Smooth muscle cell (in vitro differentiated cells): ENCODE measurements around the gene ARHGEF10L. TPM values are rescaled to one million over a fixed set of nuclear protein-coding genes. Genes with fewer than 3 reads are reported as not detected.
"Not testable (repeated sequence)": the region's sequence is repeated elsewhere in the genome, so short reads cannot be mapped to it uniquely, and the experiment has no call there.

ENCODE experiments used
- DNase-seq: peaks from one replicate; lab custom pipeline; 2025; ENCODE audit not compliant: unreplicated experiment; lab: John Stamatoyannopoulos, UW
- H2AFZ ChIP-seq: fragments of 200-600 bp; sonication (generic); 2 replicates; pipeline ENCODE4 v1.6.0; 2016; ENCODE audit warnings: antibody characterized with exemption, low read depth, mild to moderate bottlenecking
- H3F3A ChIP-seq: fragments of 200-600 bp; sonication (generic); 2 replicates; pipeline ENCODE4 v1.6.0; 2017; ENCODE audit warnings: antibody characterized with exemption, low read depth
- H3K27ac ChIP-seq: fragments of 200-600 bp; sonication (generic); 2 replicates; pipeline ENCODE4 v1.5.1; 2016; ENCODE audit warnings: low read depth, mild to moderate bottlenecking
- H3K27me3 ChIP-seq: fragments of 200-600 bp; sonication (generic); 2 replicates; pipeline ENCODE4 v1.6.1; 2016; ENCODE audit warnings: low read depth, mild to moderate bottlenecking
- H3K36me3 ChIP-seq: fragments of 200-600 bp; sonication (generic); 2 replicates; pipeline ENCODE4 v1.5.1; 2016; ENCODE audit warnings: low read depth
- H3K4me1 ChIP-seq: fragments of 200-600 bp; sonication (generic); 2 replicates; pipeline ENCODE4 v1.5.1; 2016; ENCODE audit warnings: low read depth
- H3K4me2 ChIP-seq: fragments of 200-600 bp; sonication (generic); 2 replicates; pipeline ENCODE4 v1.6.0; 2016; ENCODE audit warnings: mild to moderate bottlenecking
- H3K4me3 ChIP-seq: fragments of 200-600 bp; sonication (generic); 2 replicates; pipeline ENCODE4 v1.5.1; 2016; ENCODE audit warnings: mild to moderate bottlenecking
- H3K79me2 ChIP-seq: fragments of 200-600 bp; sonication (generic); 2 replicates; pipeline ENCODE4 v1.6.0; 2016; ENCODE audit warnings: low read depth, mild to moderate bottlenecking
- H3K9ac ChIP-seq: fragments of 200-600 bp; sonication (generic); 2 replicates; pipeline ENCODE4 v1.6.0; 2016; ENCODE audit warnings: low read depth
- H3K9me3 ChIP-seq: fragments of 200-600 bp; sonication (generic); replicated peaks from 2 replicates; pipeline ENCODE4 v1.5.1; 2016; ENCODE audit warnings: low read depth
- H4K20me1 ChIP-seq: fragments of 200-600 bp; sonication (generic); 2 replicates; pipeline ENCODE4 v1.6.0; 2016; ENCODE audit warnings: low read depth
- WGBS: methylation state at CpG from one replicate; pipeline ENCODE4 v1.1.7; 2016; ENCODE audit warnings: low lambda C conversion rate; 5-methylcytosine and 5-hydroxymethylcytosine counted together
- polyA plus RNA-seq: library from polyadenylated mRNA; unstranded; fragments of >200 nt; fragmentation: Nextera tagmentation; extraction: Ambion mirVana; gene quantifications from 2 replicates; pipeline ENCODE4 v1.2.1, GENCODE V29; 2016
- total RNA-seq: library from RNA; depleted of rRNA; stranded (reverse); fragments of >200 nt; gene quantifications from 2 replicates; pipeline ENCODE4 v1.2.3, GENCODE V29; 2014
- TF ChIP-seq, protein P1 (sequence below): fragments of 200-600 bp; sonication (generic); IDR thresholded peaks from 2 replicates; pipeline ENCODE4 v1.5.1; 2017; ENCODE audit warnings: borderline replicate concordance, mild to moderate bottlenecking, antibody characterized with exemption; ENCODE audit not compliant: insufficient read depth, poor library complexity, severe bottlenecking

The ARHGEF10L gene
- total and polyA plus RNA-seq, 2 experiments from 2014 or later = 6.6 to 13.7 TPM

DNA sequence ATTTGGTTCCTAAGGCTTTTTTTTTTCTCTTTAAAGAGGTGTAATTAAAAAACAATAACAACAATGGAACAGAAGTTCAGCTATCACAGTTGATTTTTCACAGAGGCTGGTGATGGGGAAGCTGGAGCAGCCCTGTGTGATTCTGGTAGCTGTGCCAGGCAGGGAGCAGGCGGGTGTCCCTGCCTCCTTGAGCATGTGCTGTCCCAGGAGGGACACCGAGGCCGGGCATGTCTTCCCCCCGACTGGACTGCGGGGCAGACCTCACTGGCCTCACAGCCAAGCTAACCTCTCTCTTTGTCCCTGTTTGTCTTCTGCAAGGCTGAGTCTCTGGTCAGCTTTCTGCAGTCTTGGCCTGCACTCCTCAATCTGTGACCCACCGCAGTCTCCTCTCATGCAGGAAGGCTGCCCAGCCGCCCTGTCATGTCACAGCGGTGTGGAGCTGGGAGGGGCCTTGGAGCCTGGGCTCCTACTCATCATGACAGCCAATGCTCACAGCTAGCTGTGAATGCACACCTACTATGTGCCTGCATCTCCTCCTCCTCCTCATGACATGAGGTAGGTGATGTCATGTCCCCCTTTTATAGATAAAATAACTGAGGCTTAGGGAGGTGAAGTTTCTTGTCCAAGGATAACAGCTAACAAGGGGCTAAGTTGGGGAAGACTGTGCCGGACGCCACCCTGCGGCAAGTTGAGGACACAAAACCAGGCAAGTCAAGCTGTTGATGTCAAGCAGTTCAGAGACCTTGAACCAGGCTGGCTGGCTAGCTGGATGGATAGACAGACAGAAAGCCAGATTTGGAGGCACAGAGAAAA is 205.4 kb downstream of the ARHGEF10L start:
- Histone ChIP-seq H3K4me3 (no peak overlapping the region), H2AFZ (no peak overlapping the region), H3F3A (no peaks in the 10 kb centered on the region), H3K4me2 (no peak overlapping the region), H3K9me3 (no peaks in the 10 kb centered on the region), H3K9ac (no peak overlapping the region), H3K79me2 (no peaks in the 10 kb centered on the region), H4K20me1 (no peaks in the 10 kb centered on the region), H3K4me1 (no peaks in the 10 kb centered on the region), H3K36me3 (no peaks in the 10 kb centered on the region), H3K27me3 (peaks cover 26% of the 10 kb centered on the region), H3K27ac (no peak overlapping the region)
- DNase-seq = no peak
- 91% methylated on average over 11 of the region's 11 CpGs for WGBS
- TF ChIP-seq, protein P1, sequence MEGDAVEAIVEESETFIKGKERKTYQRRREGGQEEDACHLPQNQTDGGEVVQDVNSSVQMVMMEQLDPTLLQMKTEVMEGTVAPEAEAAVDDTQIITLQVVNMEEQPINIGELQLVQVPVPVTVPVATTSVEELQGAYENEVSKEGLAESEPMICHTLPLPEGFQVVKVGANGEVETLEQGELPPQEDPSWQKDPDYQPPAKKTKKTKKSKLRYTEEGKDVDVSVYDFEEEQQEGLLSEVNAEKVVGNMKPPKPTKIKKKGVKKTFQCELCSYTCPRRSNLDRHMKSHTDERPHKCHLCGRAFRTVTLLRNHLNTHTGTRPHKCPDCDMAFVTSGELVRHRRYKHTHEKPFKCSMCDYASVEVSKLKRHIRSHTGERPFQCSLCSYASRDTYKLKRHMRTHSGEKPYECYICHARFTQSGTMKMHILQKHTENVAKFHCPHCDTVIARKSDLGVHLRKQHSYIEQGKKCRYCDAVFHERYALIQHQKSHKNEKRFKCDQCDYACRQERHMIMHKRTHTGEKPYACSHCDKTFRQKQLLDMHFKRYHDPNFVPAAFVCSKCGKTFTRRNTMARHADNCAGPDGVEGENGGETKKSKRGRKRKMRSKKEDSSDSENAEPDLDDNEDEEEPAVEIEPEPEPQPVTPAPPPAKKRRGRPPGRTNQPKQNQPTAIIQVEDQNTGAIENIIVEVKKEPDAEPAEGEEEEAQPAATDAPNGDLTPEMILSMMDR = no peak

DNA sequence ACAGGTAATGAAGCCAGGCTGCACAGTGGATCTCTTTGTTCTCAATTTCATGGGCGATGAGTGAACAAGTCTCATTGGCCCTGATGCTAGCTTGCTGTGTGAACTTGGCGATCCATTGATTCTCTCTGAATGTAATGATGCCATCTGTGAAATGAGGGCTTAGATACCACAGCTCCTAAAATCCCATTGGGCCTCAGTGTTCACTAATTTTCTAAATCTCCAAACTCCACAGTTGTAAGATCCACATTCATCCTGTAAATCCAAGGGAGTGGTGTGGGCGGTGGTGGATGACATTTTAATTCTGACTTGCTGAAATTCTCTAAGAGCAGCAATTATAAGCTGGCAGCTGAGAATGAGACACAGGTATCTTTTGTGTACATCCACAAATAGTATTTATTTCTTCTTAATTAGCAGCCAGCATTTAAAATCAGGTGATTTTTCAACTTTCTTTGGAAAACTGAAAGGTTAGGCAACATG is 206.0 kb downstream of the ARHGEF10L start:
- Histone ChIP-seq H3K27ac (no peak overlapping the region), H4K20me1 (no peaks in the 10 kb centered on the region), H3K27me3 (peaks cover 22% of the 10 kb centered on the region), H3K4me3 (no peak overlapping the region), H3K9me3 (no peaks in the 10 kb centered on the region), H3K79me2 (no peaks in the 10 kb centered on the region), H3K36me3 (no peaks in the 10 kb centered on the region), H3K4me1 (no peaks in the 10 kb centered on the region), H2AFZ (no peak overlapping the region), H3K9ac (no peak overlapping the region), H3F3A (no peaks in the 10 kb centered on the region), H3K4me2 (no peak overlapping the region)
- TF ChIP-seq, protein P1 = no peak
- no peak for DNase-seq
- 89% methylated on average over 3 of the region's 3 CpGs for WGBS

DNA sequence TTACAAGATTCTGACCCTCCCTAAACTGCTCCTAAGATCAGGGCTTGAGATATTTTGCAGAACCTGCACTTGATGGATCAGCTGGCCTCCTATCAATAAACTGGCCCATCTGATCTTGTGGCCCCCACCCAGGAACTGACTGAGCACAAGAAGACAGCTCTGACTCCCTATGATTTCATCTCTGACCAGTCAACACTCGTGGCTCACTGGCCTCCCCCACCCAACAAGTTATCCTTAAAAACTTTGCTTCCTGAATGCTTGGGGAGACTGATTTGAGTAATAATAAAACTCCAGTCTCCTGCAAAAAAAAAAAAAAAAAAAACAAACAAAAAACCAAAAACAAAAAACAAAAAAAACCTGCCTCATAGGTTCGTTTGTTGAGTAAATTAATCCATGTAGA is 206.8 kb downstream of the ARHGEF10L start:
- not testable (repeated sequence) for DNase-seq, H3K4me3 ChIP-seq
- WGBS = 69% methylated on average over 2 of the region's 2 CpGs

DNA sequence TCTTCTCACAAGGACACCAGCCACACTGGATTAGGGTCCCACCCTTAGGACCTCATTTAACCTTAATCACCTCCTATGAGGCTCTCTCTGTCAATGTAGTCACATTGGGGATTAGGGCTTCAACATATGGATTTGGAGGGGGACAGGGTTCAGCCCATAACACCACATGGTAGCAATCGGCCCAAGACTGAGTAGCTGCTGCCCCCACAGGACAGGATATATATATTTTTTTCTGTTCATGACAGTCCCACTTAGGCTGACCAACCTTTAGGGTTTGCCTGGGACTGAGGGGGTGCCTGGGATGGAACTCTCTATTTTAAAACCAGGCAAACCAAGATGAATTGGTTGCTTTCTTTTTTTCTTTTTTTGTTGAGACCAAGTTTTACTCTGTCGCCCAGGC is 207.4 kb downstream of the ARHGEF10L start:
- Histone ChIP-seq H3K4me1 (no peaks in the 10 kb centered on the region), H3K27me3 (peaks cover 8% of the 10 kb centered on the region), H4K20me1 (no peaks in the 10 kb centered on the region), H3K4me3 (no peak overlapping the region), H3K79me2 (no peaks in the 10 kb centered on the region), H3K9ac (no peak overlapping the region), H3K9me3 (no peaks in the 10 kb centered on the region), H3K36me3 (no peaks in the 10 kb centered on the region), H3K27ac (no peak overlapping the region), H2AFZ (no peak overlapping the region), H3F3A (no peaks in the 10 kb centered on the region), H3K4me2 (no peak overlapping the region)
- DNase-seq = no peak
- TF ChIP-seq, protein P1 = no peak
- 81% methylated on average over 2 of the region's 2 CpGs for WGBS

More for the DNA sequence above, 206.8 kb downstream of the ARHGEF10L start:
- H3K9ac ChIP-seq, H3K4me1 ChIP-seq, H3K79me2 ChIP-seq, H3F3A ChIP-seq, H2AFZ ChIP-seq, H3K9me3 ChIP-seq, H3K4me2 ChIP-seq, H3K36me3 ChIP-seq, H4K20me1 ChIP-seq, H3K27ac ChIP-seq: not testable (repeated sequence)
- H3K27me3 ChIP-seq = peaks cover 15% of the 10 kb centered on the region

Other genes with a start within 250 kb of the ARHGEF10L start
- gene PADI4, start 231.5 kb upstream of the ARHGEF10L start, total RNA-seq = not detected in 2 replicates
- not detected in 2 replicates for gene PADI4, start 231.5 kb upstream of the ARHGEF10L start, polyA plus RNA-seq
- not detected in 2 replicates for gene PADI6, start 167.5 kb upstream of the ARHGEF10L start, total RNA-seq
- not detected in 2 replicates for gene PADI6, start 167.5 kb upstream of the ARHGEF10L start, polyA plus RNA-seq
- 35.2 and 44.5 TPM in 2 replicates for gene RCC2, start 100.0 kb upstream of the ARHGEF10L start, total RNA-seq
- 21.2 and 28.0 TPM in 2 replicates for gene RCC2, start 100.0 kb upstream of the ARHGEF10L start, polyA plus RNA-seq
- 0.13 TPM in 1 of 2 replicates, not detected in the other for gene ACTL8, start 215.6 kb downstream of the ARHGEF10L start, total RNA-seq
- not detected in 2 replicates for gene ACTL8, start 215.6 kb downstream of the ARHGEF10L start, polyA plus RNA-seq